Measurements from ENCODE around the gene CERS3.

CERS3 gene

GRCh38 chr15:100528833-100529428 is at the start of gene CERS3:
Gene CERS3 (minus strand): TSS chr15:100528950. CDS start chr15:100501849, 27,101 bp downstream.
- Histone ChIP-seq H3K4me3 (ENCODE audit: low read depth, low read length) (no peak within 1 kb of the TSS), H3K9me3 (ENCODE audit: control insufficient read depth, insufficient read depth, low read length) (no peaks in the 10 kb centered on the region), H3K27me3 (ENCODE audit: control insufficient read depth, insufficient read depth, low read length) (no peaks in the 10 kb centered on the region), H3K9ac (ENCODE audit: low read depth, low read length) (no peak within 1 kb of the TSS), H3K4me1 (ENCODE audit: control insufficient read depth, insufficient read depth, low read length) (peaks cover 3% of the 10 kb centered on the region), H3K36me3 (ENCODE audit: control insufficient read depth, insufficient read depth, low read length) (no peaks in the 10 kb centered on the region)

- no peak overlapping the region for H3K9ac ChIP-seq (ENCODE audit: low read depth, low read length)
- no peaks in the 10 kb centered on the region for H3K4me1 ChIP-seq (ENCODE audit: control insufficient read depth, insufficient read depth, low read length)
- no peaks in the 10 kb centered on the region for H3K9me3 ChIP-seq (ENCODE audit: control insufficient read depth, insufficient read depth, low read length)
- H3K36me3 ChIP-seq (ENCODE audit: control insufficient read depth, insufficient read depth, low read length), result peaks cover 2% of the 10 kb centered on the region
- H3K4me3 ChIP-seq (ENCODE audit: low read depth, low read length), result no peak overlapping the region
- no peaks in the 10 kb centered on the region for H3K27me3 ChIP-seq (ENCODE audit: control insufficient read depth, insufficient read depth, low read length)
Observed at GRCh38 chr15:100573526-100573925, 44.8 kb upstream of the CERS3 start.

GRCh38 chr15:100572362-100572983 is 43.7 kb upstream of the CERS3 start:
- H3K36me3 ChIP-seq (ENCODE audit: control insufficient read depth, insufficient read depth, low read length), result peaks cover 2% of the 10 kb centered on the region
- H3K9ac ChIP-seq (ENCODE audit: low read depth, low read length), result no peak overlapping the region
- no peaks in the 10 kb centered on the region for H3K27me3 ChIP-seq (ENCODE audit: control insufficient read depth, insufficient read depth, low read length)
- H3K4me3 ChIP-seq (ENCODE audit: low read depth, low read length), result no peak overlapping the region
- no peaks in the 10 kb centered on the region for H3K4me1 ChIP-seq (ENCODE audit: control insufficient read depth, insufficient read depth, low read length)
- no peaks in the 10 kb centered on the region for H3K9me3 ChIP-seq (ENCODE audit: control insufficient read depth, insufficient read depth, low read length)

- Histone ChIP-seq H3K27me3 (ENCODE audit: control insufficient read depth, insufficient read depth, low read length) (no peaks in the 10 kb centered on the region), H3K36me3 (ENCODE audit: control insufficient read depth, insufficient read depth, low read length) (peaks cover 2% of the 10 kb centered on the region), H3K9ac (ENCODE audit: low read depth, low read length) (no peak overlapping the region)
Observed at GRCh38 chr15:100571592-100572167, 42.9 kb upstream of the CERS3 start.

GRCh38 chr15:100570735-100571313 is 42.1 kb upstream of the CERS3 start:
- Histone ChIP-seq H3K36me3 (ENCODE audit: control insufficient read depth, insufficient read depth, low read length) (peaks cover 2% of the 10 kb centered on the region), H3K4me1 (ENCODE audit: control insufficient read depth, insufficient read depth, low read length) (no peaks in the 10 kb centered on the region), H3K27me3 (ENCODE audit: control insufficient read depth, insufficient read depth, low read length) (no peaks in the 10 kb centered on the region), H3K9me3 (ENCODE audit: control insufficient read depth, insufficient read depth, low read length) (no peaks in the 10 kb centered on the region), H3K4me3 (ENCODE audit: low read depth, low read length) (no peak overlapping the region), H3K9ac (ENCODE audit: low read depth, low read length) (no peak overlapping the region)

More at GRCh38 chr15:100571592-100572167, 42.9 kb upstream of the CERS3 start:
- Histone ChIP-seq H3K9me3 (ENCODE audit: control insufficient read depth, insufficient read depth, low read length) (no peaks in the 10 kb centered on the region), H3K4me1 (ENCODE audit: control insufficient read depth, insufficient read depth, low read length) (no peaks in the 10 kb centered on the region), H3K4me3 (ENCODE audit: low read depth, low read length) (no peak overlapping the region)

- no peak overlapping the region for H3K4me3 ChIP-seq (ENCODE audit: low read depth, low read length)
- no peaks in the 10 kb centered on the region for H3K27me3 ChIP-seq (ENCODE audit: control insufficient read depth, insufficient read depth, low read length)
- peaks cover 2% of the 10 kb centered on the region for H3K36me3 ChIP-seq (ENCODE audit: control insufficient read depth, insufficient read depth, low read length)
- H3K9me3 ChIP-seq (ENCODE audit: control insufficient read depth, insufficient read depth, low read length), result no peaks in the 10 kb centered on the region
- no peaks in the 10 kb centered on the region for H3K4me1 ChIP-seq (ENCODE audit: control insufficient read depth, insufficient read depth, low read length)
- no peak overlapping the region for H3K9ac ChIP-seq (ENCODE audit: low read depth, low read length)
Observed at GRCh38 chr15:100570275-100570674, 41.5 kb upstream of the CERS3 start.

GRCh38 chr15:100569391-100569790 is 40.6 kb upstream of the CERS3 start:
- no peak overlapping the region for H3K4me3 ChIP-seq (ENCODE audit: low read depth, low read length)
- no peaks in the 10 kb centered on the region for H3K9me3 ChIP-seq (ENCODE audit: control insufficient read depth, insufficient read depth, low read length)
- H3K4me1 ChIP-seq (ENCODE audit: control insufficient read depth, insufficient read depth, low read length), result no peaks in the 10 kb centered on the region
- H3K9ac ChIP-seq (ENCODE audit: low read depth, low read length), result no peak overlapping the region
- peaks cover 2% of the 10 kb centered on the region for H3K36me3 ChIP-seq (ENCODE audit: control insufficient read depth, insufficient read depth, low read length)
- no peaks in the 10 kb centered on the region for H3K27me3 ChIP-seq (ENCODE audit: control insufficient read depth, insufficient read depth, low read length)

- H3K27me3 ChIP-seq (ENCODE audit: control insufficient read depth, insufficient read depth, low read length), result no peaks in the 10 kb centered on the region
Observed at GRCh38 chr15:100566850-100567628, 38.3 kb upstream of the CERS3 start.

GRCh38 chr15:100565591-100565990 is 36.8 kb upstream of the CERS3 start:
- Histone ChIP-seq H3K9ac (ENCODE audit: low read depth, low read length) (no peak overlapping the region), H3K4me1 (ENCODE audit: control insufficient read depth, insufficient read depth, low read length) (no peaks in the 10 kb centered on the region), H3K4me3 (ENCODE audit: low read depth, low read length) (no peak overlapping the region), H3K27me3 (ENCODE audit: control insufficient read depth, insufficient read depth, low read length) (no peaks in the 10 kb centered on the region), H3K9me3 (ENCODE audit: control insufficient read depth, insufficient read depth, low read length) (no peaks in the 10 kb centered on the region), H3K36me3 (ENCODE audit: control insufficient read depth, insufficient read depth, low read length) (no peaks in the 10 kb centered on the region)

More at GRCh38 chr15:100566850-100567628, 38.3 kb upstream of the CERS3 start:
- H3K4me1 ChIP-seq (ENCODE audit: control insufficient read depth, insufficient read depth, low read length), result no peaks in the 10 kb centered on the region
- no peaks in the 10 kb centered on the region for H3K36me3 ChIP-seq (ENCODE audit: control insufficient read depth, insufficient read depth, low read length)
- H3K9me3 ChIP-seq (ENCODE audit: control insufficient read depth, insufficient read depth, low read length), result no peaks in the 10 kb centered on the region
- H3K4me3 ChIP-seq (ENCODE audit: low read depth, low read length), result no peak overlapping the region
- no peak overlapping the region for H3K9ac ChIP-seq (ENCODE audit: low read depth, low read length)

GRCh38 chr15:100560323-100560722 is 31.6 kb upstream of the CERS3 start:
- Histone ChIP-seq H3K9me3 (ENCODE audit: control insufficient read depth, insufficient read depth, low read length) (no peaks in the 10 kb centered on the region), H3K27me3 (ENCODE audit: control insufficient read depth, insufficient read depth, low read length) (no peaks in the 10 kb centered on the region), H3K4me1 (ENCODE audit: control insufficient read depth, insufficient read depth, low read length) (no peaks in the 10 kb centered on the region), H3K36me3 (ENCODE audit: control insufficient read depth, insufficient read depth, low read length) (no peaks in the 10 kb centered on the region), H3K9ac (ENCODE audit: low read depth, low read length) (no peak overlapping the region), H3K4me3 (ENCODE audit: low read depth, low read length) (no peak overlapping the region)

GRCh38 chr15:100559330-100559729 is 30.6 kb upstream of the CERS3 start:
- Histone ChIP-seq H3K27me3 (ENCODE audit: control insufficient read depth, insufficient read depth, low read length) (no peaks in the 10 kb centered on the region), H3K9me3 (ENCODE audit: control insufficient read depth, insufficient read depth, low read length) (no peaks in the 10 kb centered on the region), H3K4me3 (ENCODE audit: low read depth, low read length) (no peak overlapping the region), H3K9ac (ENCODE audit: low read depth, low read length) (no peak overlapping the region), H3K4me1 (ENCODE audit: control insufficient read depth, insufficient read depth, low read length) (no peaks in the 10 kb centered on the region), H3K36me3 (ENCODE audit: control insufficient read depth, insufficient read depth, low read length) (no peaks in the 10 kb centered on the region)
